Embryonic facial prominence (tissue), 1 donor: Measurements from ENCODE around the gene CLDN4.
A peak's percentile ranks its signal among the peaks of the same experiment; 100 is the strongest.
"Not testable (repeated sequence)": the region's sequence is repeated elsewhere in the genome, so short reads cannot be mapped to it uniquely, and the experiment has no call there.

Experiments used
- DNase-seq: peaks from one replicate; pipeline ENCODE4 v3.0.0-alpha.2; 2016; ENCODE audit errors: extremely low spot score

The CLDN4 gene

DNA sequence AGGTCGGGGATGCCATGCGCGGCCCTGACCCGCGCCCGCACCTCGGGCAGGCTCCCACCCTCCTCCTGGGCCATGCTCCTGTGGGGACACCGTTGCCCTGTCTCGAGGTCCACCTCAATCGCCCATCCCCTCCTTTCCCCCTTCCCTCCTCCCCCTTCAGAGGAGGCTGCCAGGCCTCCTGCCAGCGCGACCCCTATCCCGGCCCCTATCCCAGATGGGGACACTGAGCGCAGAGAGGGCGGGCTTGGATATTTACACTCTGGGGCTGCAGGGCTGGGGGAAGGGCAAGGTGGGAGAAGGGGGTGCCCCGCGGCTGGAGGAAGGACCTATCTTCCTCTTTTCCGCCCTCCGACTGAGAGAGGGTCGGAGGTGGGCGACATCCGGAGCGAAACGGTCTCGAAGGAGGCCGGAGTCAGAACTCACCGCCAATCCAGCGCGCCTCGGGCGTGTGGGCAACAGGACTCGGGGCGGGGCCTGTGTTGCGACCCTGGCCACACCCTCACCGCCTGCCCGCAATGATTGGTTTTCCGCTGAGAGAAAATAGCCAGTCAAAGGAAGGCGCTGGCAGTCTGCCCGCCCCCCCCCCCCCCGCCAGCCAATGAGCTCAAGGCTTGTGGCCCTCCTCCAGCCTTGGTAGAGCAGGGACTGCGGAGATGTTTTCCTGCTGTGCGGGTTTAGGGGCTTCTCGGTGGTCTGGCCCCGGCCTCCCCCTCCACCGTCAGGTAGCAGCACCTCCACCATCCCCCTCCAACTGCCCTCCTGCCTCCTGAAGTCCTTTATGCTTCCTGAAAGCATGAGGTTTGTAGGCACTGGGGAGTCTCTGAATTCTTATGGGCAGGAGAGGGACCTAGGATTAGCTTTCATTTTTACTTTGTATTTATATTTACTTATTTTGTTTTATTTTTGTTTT lies 11.5 kb downstream of the CLDN4 start, which contains the start of gene METTL27:
Gene METTL27 (minus strand): TSS at position 450 of the 910 bp plus-strand sequence. CDS start 376 bp downstream, at position 74.
- peak; percentile 86 for DNase-seq

DNA sequence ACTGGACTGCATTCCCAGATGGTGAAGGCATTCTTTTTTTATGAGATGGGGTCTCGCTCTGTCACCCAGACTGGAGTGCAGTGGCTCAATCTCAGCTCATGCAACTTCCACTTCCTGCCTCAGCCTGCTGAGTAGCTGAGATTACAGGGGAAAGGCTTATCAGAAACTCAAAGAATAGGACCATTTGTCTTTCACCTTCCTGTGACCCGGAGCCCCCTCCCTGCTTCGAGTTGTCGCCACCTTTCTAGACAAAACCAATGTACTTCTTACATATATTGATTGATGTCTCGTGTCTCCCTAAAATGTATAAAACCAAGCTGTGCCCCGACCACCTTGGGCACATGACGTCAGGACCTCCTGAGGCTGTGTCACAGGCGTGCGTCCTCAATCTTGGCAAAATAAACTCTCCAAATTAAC lies 13.3 kb downstream of the CLDN4 start:
- no peak for DNase-seq

DNA sequence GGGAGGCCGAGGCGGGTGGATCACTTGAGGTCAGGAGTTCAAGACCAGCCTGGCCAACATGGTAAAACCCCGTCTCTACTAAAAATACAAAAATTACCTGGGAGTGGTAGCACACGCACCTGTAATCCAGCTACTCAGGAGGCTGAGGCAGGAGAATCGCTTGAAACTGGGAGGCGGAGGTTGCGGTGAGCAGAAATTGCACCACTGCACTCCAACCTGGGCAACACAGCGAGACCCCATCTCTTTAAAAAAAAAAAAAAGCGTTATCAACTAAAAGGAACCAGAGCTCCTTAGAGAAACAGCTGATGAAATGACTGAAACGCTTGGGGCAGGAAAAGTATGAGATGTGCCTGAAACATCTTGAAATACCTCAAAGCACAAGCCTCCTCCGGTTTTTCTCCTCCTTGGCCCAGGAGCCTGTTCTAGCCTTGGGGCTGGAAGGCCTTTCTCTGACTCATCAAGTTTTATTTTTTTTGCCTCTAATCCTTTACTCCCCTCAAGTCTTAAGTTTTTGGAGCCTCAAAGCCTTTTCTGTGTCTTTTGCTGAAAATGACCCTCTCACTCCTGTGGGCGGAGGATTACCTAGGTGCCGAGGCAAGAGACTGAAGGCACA lies 14.2 kb downstream of the CLDN4 start:
- DNase-seq, result no peak

DNA sequence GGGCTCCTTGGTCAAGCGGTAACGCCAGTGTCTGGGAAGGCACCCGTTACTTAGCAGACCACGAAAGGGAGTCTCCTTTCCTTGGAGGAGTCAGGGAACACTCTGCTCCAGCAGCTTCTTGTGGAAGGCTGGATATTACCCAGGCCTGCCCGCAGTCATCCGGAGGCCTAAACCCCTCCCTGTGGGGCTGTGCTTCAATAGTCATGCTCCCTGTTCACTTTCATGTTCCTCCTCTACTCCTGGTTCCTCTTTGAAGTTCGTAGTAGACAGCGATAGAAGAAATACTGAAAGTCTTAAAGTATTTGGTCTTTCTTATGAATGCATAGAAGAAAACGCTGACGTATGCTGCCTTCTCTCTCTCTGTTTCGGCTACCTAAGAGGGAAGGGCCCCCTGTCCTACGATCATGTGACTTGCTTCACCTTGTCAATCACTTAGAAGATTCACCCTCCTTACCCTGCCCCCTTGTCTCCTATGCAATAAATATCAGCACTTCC lies 15.0 kb downstream of the CLDN4 start:
- DNase-seq, result not testable (repeated sequence)

DNA sequence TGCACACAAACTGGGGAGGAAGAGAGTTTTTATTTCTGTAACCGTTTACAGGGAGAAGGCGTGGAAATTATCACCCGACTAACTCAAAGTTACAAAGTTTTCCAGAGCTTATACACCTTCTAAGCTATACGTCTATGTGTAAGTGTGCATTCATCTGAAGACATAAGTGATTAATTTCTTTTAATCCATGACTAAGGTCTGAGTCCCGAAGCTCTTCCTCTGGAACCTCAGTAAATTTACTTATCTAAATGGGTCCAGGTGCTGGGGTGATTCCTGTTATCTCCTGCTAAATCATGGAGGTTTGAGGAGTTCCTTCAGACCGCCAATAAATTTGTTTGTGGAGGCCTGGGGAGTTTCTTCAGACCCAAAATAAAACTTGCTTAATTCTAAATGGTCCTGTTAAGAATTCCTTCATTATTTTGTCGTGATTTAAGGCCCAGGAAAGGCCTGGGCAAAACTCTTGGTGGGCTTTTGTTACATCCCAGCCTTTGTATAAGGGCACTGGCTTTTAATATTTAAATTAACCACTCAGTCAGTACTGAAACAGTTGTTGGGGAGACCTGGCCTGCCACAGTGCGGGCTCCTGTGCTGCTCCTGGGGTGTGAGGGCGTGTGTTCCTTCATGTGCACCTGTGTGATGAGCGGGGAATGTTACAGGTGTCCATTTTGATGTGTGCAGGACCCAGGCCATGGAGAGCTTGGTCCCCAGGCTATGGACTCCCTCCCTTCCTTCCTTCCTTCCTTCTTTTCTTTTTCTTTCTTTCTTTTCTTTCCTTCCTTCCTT lies 17.3 kb downstream of the CLDN4 start:
- DNase-seq, result no peak

DNA sequence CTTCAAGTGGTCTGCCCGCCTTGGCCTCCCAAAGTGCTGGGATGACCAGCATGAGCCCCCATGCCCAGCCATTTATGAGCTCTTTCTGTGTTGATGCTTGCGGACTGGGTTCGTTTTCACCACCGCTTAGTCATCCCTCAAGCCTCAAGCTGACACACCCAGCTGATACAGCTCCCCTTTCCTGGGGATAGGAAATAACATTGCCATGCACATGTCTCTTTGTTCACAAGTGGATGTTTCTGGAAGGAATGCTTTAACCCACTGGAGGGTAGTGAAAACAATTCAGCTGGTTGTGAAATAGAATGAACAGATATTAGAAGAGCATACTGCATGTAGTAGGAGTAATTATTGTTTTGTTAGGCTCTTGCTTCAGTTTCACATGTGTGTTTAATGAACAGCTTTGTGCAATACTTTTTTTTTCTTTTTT lies 20.0 kb downstream of the CLDN4 start:
- DNase-seq, result no peak

DNA sequence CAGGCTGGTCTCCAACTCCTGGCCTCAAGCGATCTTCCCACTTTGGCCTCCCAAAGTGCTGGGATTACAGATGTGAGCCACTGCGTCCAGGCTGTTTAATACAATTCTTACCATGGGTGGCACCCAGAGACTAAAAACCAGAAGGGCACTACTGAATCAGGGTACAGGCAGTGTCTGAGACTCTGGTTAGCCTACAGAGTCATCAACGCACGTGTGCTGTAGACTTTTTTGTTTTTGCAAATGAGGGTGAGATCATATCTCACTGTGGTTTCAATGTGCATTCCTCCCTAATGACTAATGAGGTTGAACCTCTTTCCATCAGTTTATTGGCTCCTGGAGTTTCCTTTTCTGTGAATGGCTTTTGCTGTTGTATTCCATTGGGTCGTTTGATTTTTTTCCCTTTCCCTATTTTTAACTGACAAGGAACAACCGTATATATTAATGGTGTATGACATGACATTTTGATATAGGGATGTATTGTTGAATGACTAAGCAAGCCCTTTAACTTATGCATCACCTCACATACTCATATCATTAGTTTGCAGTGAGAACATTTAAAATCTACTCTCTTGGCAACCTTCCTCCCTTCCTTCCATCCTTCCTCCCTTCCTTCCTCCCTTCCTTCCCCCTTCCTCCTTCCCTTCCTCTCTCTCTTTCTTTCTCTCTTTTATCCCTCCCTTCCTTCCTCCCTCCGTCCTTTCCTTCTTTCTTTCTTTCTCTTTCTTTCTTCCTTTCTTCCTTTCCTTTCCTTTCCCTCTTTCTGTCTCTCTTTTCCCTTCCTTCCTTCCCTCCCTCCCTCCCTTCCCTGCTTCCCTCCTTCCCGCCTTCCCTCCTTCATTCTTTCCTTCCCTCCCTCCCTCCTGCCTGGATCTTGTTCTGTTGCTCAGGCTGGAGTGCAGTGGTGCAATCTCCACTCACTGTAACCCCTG lies 20.9 kb downstream of the CLDN4 start:
- DNase-seq, result no peak

DNA sequence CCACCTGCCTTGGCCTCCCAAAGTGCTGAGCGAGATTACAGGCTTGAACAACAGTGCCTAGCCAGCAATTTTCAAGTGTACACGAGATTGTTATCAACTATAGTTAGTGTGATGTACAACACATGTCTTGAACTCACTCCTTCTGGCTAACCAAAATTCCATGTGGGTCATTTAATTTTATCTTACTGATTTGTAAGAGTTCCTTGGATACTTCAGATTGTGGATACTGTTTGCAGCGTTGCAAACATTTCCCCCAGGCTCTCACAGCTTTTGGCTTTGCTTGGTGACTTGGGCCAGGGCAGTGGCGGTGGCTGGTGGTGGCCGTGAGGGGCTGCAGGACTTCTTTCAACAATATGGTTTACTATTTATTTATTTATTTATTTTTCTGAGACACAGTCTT lies 21.7 kb downstream of the CLDN4 start:
- DNase-seq, result no peak

DNA sequence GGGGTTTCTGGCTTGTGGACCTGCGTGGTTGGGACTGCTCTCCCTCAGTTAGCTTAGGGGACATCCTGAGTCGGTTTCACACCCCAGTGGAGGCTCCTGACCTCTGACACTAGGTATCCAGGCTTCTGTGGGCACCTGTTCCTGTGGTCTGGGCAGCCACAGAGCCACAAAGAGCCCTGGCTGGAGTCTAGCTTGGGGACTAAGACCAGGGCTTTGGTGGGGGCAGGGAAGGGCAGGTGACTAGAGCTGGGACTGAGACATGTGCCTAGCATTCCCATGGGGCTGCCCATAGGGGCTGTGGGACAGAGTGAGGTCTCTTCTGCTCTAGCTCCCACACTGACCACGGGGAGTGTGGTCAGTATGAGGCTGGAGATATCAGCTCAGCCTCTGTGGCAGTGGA lies 26.1 kb downstream of the CLDN4 start:
- no peak for DNase-seq

DNA sequence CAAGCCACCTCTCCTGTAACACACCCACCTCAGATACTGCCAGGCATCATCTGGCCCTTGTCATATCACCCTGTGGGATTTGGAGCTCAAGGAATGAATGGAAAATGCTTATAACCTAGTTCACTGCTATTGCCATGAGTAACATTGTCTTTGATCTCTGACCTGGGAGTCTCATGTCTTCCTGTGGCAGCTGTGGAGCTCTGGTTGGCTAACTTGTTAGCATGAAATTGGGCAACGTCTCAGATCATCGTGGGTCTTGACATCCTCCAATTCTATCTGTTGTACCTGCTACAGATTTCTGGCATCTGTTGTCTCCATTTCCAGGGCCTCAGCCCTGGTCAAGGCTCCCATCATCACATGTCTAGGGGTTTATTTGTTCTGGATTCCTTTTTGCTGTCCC lies 28.0 kb downstream of the CLDN4 start:
- no peak for DNase-seq

DNA sequence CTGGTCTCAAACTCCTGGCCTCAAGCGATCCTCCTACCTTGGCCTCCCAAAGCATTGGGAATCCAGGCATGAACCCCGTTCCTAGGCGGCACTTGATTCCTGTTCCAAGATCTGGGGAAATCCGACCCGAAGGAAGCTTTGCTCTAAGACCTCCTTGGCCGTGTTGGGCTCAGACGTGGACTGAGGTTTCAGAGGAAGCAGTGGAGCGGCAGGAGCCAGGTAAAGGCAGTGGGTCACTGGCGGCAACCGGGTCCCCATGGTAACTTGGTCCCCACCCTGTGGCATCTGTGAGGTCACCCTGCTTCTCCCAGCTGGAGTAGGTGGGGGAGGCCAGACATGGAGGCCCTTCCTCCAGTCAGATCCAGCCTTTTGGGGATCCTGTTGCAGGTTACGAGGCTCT lies 30.1 kb downstream of the CLDN4 start, which contains the start of gene TMEM270:
Gene TMEM270 (plus strand): TSS at position 301 of the 400 bp plus-strand sequence. CDS start 36 bp downstream, at position 337.
- DNase-seq, result no peak

DNA sequence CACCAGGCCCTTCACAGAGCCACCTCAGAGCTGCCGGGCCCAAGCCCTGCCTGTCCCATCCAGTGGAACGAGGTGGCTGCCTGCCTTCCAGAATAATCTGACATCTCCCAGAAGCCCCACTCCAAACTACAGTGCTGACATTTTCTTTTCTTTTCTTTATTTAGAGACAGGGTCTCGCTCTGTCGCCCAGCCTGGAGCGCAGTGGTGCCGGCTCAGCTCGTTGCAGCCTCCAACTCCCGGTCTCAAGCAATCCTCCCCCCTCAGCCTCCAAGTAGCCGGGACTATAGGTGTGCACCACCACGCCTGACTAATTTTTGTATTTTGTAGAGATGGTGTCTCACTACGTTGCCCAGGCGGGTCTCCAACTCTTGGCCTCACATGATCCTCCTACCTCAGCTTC lies 30.5 kb downstream of the CLDN4 start:
- no peak for DNase-seq

DNA sequence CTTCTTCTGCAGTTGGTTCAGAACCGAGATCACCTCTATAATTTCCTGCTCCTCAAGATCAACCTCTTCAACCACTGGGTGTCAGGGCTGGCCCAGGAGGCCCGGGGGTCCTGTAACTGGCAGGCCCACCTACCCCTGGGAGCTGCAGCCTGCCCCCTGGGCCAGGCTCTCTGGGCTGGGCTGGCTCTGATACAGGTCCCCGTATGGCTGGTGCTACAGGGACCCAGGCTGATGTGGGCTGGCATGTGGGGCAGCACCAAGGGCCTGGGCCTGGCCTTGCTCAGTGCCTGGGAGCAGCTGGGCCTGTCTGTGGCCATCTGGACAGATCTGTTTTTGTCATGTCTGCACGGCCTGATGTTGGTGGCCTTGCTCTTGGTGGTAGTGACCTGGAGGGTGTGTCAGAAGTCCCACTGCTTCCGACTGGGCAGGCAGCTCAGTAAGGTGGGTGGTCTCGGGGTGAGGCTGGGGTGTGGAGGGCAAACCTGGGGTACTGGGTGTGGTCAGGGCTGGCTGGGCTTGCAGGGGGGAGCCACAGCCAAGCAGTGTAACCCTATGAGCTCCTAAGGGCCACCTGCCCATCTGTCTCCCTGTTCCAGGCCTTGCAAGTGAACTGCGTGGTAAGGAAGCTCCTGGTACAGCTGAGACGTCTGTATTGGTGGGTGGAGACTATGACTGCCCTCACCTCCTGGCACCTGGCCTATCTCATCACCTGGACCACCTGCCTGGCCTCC lies 34.4 kb downstream of the CLDN4 start:
- DNase-seq, result no peak

DNA sequence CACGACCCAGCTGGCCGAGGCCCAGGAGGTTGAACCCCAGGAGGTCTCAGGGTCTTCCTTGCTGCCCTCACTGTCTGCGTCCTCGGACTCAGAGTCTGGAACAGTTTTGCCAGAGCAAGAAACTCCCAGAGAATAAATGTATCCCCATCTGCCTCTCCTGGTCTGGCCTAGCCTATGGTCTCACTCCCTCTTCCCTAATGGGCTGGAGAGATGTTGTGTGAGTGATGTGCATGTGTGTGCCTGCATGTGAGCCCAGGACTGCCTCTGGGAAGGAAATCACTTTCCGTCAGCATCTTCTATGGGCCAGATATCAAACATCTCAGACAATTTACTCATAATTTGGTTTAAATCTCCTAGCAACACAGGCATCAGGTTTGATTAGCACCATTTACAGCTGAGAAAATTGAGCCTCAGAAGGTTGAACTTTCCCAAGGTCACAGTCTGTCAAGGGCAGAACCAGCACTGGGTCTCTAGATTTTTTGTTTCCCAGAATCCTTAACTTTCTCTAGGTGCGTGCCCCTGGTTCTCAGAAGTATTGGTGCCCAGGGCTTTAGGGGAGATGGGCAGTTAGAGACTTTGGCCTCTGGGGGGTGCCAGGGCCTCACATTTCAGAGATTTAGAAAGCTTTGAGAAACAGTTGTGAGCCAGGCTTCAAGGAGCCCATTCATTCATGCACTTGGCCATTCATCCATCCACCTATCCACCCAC lies 35.1 kb downstream of the CLDN4 start:
- no peak for DNase-seq

DNA sequence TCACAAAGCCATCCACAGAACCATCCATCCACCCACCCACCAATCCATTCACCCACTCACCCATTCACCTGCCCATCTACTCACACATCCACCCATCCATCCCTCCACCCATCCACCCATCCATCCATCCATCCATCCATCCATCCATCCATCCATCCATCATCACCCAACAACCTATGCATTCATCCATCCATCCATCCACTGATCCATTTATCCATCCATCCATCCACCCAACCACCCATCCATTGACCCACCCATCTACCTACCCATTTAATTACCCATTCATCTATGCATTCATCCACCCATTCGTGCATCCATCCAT lies 35.6 kb downstream of the CLDN4 start:
- DNase-seq, result no peak

DNA sequence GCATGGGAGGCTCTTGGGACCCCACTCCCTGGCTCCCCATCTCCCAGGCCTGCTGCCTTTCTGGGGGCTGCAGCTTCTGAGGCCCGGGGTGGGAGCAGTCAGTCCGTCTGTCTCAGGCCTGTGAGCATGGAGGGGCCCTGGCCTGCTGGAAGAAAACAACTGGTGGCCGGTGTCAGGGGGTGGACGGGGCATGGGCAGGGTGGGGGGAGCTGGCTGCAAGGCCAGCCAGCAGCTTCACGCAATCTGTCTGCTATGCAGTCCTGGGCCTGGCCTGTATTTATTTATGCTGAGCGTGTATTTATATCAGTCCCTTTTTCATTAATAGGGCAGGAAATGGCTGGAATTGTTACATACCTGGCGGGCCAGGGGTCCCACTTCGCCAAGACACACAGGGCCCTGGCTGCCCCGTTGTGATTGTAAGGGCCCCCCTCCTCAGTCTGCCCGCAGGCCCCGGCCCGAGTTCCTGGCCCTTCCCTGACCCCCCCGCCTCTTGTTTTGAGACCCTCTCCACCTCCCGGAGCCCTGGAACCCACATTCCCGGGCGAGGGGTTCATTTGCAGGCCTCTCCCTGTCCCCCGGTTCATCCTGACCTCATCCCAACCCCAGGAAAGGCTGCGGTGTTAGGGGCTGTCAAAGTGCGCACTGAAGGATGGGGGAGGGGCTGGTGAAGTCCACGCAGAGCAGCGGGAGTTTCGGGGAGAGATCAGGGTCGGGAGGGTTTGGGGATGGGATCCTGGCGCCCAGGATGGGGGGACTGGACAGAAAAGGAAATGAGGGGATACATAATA lies 38.4 kb downstream of the CLDN4 start:
- no peak for DNase-seq

DNA sequence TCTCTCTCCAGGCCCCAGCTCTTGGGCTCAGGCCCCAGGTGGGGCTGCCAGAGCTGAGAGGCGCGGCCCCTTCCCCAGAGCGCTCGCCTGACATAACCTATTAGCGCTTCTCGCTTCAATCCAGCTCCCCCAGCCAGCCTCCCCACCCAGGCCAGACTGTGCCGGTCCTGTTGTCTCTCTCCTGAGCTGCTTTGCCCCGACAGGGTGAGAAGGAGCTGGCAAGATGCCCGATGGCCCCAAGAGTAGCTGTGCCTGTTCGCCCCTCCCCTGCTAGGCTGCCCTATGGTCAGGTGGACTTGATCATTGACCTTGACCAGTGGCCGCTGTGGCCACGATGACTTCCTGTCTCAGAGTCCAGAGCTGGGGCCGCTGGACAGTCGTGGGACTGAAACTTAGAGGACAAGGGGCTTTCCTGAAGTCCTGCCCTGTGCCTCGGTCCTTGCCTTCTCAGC lies 39.3 kb downstream of the CLDN4 start:
- no peak for DNase-seq

DNA sequence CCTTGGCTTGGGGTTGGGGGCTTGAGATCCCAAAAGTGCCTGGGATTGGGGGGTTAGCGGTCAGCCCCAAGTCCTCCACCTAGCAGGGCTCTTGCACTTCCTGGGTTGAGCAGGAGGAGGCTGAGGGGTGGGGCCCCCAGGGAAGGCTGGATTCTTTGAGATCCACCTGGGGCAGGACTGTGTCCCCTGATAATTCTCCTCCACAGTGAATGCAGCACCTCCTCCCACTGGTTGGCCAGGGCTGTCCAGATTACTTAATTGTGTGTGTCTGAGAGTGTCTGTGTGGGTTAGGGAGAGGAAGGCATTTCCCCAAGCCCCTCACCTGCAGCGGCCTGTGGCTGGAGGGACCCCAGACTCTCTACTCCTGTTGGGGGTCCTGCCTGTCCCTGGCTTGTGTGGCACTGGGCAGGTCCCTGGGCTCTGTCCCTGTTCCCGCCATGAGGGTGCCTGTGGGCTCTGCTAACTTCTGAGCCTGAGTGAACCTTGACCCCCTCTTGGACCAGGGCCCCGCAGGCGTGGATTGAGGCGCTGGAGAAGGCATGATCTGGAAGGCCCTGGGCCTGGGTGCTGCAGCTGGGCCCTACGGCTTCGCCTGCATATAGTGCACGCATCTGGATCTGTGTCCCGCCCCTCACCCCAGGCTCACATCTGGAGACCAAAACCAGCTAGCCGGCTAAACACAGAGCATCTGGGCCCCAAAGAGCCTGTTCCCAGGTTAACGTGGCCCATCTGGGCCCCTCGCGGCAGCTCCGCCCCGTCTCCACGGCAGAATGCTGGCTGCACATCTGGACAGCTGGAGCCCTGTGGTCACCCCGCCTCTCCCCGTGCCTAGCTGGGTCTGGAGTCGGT lies 40.6 kb downstream of the CLDN4 start:
- DNase-seq, result no peak
